Smooth muscle cell of the brain vasculature (primary cell): ENCODE data around the gene POLR3G.

Experiments
- DNase-seq: peaks from one replicate; pipeline ENCODE4 v3.0.0-alpha.2; 2012; ENCODE audit warnings: low read depth, low spot score

The POLR3G gene, protein sequence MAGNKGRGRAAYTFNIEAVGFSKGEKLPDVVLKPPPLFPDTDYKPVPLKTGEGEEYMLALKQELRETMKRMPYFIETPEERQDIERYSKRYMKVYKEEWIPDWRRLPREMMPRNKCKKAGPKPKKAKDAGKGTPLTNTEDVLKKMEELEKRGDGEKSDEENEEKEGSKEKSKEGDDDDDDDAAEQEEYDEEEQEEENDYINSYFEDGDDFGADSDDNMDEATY

DNA sequence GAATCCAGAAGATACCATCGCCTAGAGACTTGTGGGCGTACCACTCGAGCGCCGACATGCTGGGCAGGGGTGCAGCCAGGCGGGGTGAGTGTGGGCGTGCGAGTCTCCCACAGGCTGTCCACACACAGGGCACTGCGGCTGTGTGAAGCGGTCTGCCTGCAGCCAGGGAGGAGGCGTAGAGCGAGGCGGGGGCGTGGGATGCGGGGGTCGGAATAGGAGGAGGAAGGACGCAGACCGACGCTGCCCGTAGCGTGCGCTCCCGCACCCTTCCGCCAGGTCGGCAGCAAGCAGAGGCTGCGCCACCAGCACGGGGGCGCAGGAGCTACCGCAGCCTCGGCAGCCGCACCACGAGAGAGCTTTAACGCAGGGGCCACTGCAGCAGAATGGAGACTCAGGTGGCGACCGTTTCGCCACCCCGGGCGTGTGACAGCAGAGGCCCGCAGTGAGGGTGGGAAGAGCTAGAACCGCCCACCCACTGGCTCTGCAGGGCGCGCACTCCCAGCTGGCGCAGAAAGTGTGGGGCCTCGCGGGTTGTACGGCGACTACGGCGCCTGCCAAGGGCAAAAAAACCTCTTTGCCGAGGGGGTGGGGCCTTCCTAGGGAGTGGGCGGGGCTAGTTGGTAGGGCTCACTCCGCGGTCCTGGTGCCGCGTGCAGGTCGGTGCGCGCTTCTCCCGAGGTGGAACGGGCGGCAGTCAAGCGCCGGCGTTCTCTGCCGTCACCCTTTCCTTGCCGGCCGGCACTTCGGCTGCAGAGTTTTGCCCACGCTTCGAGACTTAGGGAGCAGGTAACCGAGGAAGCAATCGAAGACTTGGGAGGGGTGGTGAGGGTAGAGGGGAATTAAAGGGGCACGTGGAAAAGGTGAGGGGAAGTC is at the start of gene POLR3G, which contains the start of gene MBLAC2:
Gene POLR3G, plus strand, starts transcription at position 630 of the 873 bp plus-strand sequence. CDS start 10,704 bp downstream, outside the sequence.
Gene MBLAC2, minus strand, starts transcription at position 537 of the 873 bp plus-strand sequence. Its CDS starts 479 bp downstream, at position 58.
- peak; percentile 69 for DNase-seq

DNA sequence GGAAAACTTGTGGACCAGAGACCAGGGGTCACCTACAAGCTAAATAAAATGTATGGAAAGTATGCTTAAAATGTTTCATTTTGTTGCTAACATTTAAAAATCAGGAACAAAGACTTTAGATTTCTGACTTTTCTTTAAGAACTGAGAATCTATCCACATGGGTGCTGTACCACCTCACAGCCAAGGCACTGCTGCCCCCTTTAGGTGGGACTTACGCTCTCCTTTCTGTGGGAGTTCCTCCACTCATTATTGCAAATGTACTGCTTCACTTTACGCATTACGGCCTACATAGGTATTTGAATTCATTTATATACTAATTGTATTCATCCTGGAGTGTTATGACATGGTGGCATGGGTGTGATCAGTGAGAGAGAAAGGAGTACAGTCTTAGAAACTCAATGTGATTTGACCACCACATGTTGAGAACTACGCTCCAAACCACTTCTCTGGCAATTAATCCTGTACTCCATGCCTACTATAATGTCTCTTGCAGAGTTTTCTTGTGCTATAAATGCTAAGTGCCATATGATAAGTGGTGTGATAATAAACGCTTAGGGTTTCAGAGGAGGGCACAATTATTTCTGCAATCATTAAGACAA is 40.4 kb upstream of the POLR3G start:
- no peak for DNase-seq

- no peak for DNase-seq
Observed at GRCh38 chr5:90437663-90438062, 37.0 kb upstream of the POLR3G start.

- no peak for DNase-seq
Observed at GRCh38 chr5:90438100-90438499, 36.6 kb upstream of the POLR3G start.

- no peak for DNase-seq
Observed at GRCh38 chr5:90440644-90441043, 34.0 kb upstream of the POLR3G start.

DNA sequence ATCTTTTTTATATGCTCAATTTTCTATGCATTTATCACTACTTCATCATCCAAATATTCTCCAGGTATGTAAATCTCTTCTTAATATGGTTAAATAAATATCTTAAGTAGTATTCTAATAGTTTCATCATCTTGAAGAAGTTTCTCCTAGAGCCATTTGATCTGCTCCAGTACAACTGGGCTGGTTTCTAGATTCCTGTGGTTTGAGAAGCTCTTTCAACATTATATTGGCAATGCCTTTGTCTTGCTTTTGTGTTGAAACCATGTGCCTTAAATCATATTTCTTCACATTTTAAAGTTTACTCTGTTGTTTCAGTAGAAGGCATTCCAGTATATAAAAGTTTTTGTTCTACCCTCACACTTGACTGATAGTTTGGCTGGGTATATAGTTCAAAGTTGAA is 27.7 kb upstream of the POLR3G start:
- no peak for DNase-seq

DNA sequence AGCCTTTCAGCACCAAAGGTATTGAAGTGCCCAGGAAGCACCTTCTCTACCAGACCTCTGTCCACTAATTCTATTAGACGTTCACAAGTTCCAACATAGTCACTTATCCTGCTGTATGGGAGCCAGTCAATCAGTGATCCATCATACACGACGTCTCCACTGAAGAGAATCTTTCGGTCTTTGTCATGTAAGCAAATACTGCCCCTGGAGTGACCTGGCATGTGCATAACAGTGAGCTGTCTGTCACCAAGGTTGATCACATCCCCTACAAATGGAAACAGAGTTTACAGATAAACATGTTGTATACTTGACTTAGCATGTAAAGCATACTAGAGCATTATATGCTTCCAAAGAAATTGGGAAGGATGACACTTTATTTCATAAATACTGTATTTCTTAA is 13.4 kb upstream of the POLR3G start:
- DNase-seq = no peak

GRCh38 chr5:90472783-90473395 is 1.8 kb upstream of the POLR3G start:
- DNase-seq = no peak

GRCh38 chr5:90473396-90474234 is 1.0 kb upstream of the POLR3G start:
- no peak for DNase-seq

DNA sequence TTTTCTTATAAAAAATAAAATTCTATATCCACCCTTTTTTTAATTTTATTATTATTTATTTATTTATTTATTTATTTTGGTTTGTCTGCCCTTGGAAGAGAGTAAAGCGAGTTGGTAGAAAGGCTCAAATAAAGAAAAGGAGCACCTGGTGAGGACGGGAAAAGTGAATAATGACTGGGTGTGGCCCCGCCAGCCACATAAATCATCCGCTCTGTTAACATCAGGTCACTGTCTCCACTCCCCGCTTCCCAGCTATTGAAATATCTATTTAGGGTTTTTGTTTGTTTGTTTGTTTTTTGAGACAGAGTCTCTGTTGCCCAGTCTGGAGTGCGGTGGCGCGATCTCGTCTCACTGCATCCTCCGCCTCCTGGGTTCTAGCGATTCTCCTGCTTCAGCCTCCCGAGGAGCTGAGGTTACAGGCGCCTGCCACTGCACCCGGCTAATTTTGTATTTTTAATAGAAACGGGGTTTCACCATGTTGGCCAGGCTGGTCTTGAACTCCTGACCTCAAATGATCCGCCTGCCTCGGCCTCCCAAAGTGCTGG is 844 bp downstream of the POLR3G start:
- DNase-seq = no peak

GRCh38 chr5:90476391-90476790 is 1.7 kb downstream of the POLR3G start:
- no peak for DNase-seq

DNA sequence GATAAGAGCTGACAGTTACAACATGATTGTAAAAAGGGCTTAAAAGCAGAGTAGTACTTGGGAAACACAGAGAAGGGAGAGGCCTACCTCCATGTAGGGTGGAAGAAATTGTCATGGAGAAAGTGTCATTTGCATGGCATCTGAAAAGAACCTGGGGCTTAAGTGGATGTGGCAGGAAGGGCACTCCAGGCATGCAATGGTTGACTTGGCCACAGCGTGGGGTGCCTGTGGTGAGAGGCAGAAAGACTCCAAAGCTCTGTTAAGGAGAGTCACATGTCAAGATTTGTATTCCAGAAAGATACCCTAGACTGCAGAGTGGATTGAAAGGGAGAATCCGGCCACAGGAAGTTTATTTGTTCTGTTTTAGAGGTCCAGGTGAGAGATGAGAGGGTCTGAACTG is 2.4 kb downstream of the POLR3G start:
- no peak for DNase-seq

- no peak for DNase-seq
Observed at GRCh38 chr5:90477621-90478215, 3.1 kb downstream of the POLR3G start.

DNA sequence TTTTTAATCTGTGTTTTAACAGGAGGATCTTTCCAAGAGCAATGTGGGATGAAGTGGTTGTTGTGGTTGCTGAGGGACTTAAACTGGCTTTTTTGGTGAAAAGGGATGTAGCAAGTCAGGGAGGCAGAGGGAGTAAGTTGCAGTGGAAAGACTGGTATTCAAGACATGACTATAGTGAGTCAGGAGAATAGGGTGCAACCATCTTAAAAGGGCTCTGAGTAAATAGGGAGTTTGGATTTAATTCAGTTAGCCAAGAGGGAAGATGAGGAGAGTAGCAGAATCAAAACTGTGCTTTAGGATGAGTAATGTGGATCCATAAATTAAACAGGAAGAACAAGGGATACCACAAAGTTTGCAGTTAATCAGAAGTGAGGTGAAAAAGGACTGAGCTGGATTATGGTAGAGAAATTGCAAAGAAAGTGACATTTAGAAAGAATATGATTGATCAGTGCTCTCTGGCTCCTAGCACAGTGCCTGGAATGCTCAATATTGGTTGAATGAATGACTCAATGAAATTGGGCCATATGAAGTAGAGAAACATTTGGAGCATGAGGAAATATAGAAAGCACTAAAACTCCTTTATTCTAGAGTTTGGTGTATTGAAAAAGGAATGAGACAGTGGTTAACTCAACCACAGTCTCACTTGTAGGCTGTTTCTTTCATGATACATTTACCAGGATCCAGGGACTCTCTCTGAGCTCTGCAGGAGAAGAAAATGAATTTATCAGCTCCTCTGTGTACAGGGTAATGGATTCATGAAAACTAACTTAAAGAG is 5.1 kb downstream of the POLR3G start:
- no peak for DNase-seq

GRCh38 chr5:90480699-90481098 is 6.0 kb downstream of the POLR3G start:
- no peak for DNase-seq

GRCh38 chr5:90483206-90483605 is 8.5 kb downstream of the POLR3G start:
- no peak for DNase-seq

GRCh38 chr5:90484540-90484939 is 9.9 kb downstream of the POLR3G start:
- no peak for DNase-seq

DNA sequence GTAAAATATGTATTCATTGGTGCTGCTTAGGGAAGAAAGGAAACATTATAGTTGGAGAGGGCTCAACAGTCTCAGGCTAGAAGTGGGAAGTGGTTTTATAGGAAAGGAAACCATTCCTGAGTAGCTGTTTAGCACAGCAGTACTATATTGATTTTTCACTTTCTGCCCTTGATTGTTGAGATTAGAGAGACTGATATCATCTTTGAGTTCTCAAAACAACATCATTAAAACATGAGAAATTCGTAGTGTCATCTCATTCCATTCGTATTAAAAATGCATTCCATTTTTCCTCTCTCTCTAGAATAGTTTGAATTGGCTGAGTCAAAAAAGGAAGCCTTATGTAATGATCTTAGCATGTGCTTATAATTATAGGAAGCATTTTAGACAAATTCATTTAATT is 14.1 kb downstream of the POLR3G start:
- no peak for DNase-seq

DNA sequence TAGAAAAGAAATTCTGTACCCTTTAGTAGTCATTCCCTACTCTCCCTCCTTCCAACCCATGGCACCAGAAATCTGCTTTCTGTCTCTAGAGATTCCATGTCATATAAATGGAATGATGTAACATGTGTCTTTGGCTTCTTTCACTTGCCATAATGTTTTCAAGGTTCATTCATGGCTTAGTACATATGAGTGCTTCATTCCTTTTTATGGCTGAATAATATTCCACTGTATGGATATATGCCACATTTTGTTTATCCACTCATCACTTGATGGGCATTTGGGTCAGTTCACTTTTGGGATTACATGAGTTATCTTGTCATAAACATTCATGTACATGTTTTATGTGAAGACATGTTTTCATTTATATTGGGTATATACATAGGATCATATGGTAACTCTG is 19.4 kb downstream of the POLR3G start:
- DNase-seq = no peak

DNA sequence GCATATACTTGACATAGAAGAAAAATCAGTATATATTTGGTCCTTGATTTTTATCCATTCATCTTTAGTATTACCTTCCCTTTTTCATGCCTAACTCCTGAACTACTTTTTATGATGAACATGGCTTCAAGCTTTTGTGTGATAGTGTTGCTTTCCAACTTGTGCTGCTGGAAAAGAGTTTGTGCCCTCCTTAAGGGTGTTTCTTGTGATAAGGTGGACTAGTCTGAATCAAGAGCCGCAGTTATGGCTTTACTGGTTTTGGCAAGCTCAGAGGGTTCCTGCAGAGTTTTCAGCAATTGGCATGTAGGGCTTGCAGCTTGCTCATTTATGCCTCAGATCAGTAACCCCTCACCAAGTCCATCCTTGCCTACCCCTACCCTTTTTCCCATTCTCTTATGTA is 20.5 kb downstream of the POLR3G start:
- DNase-seq = no peak
